HepG2 (cell line): ENCODE measurements around the gene CC2D1A. TPM values are rescaled to one million over a fixed set of nuclear protein-coding genes. Genes with fewer than 3 reads are reported as not detected.

Experiments used
- CHD4 ChIP-seq: fragments of 200-600 bp; sonication (generic); IDR thresholded peaks from 2 replicates; pipeline ENCODE4 v1.7.0; 2017; ENCODE audit warnings: mild to moderate bottlenecking, low read length, borderline replicate concordance
- FIP1L1 ChIP-seq: fragments of 200-400 bp; formaldehyde crosslinking; IDR thresholded peaks from 2 replicates; pipeline ENCODE4 v1.6.1; 2018; ENCODE audit warnings: low read depth, mild to moderate bottlenecking, low read length, moderate library complexity, borderline replicate concordance; ENCODE audit not compliant: insufficient read depth
- FOSL1 ChIP-seq: sonication (generic); formaldehyde crosslinking; IDR thresholded peaks from 2 replicates; pipeline ENCODE4 v1.9.0; 2021; ENCODE audit warnings: missing genetic modification reagents, borderline replicate concordance
- JUNB ChIP-seq: sonication (generic); formaldehyde crosslinking; IDR thresholded peaks from 2 replicates; pipeline ENCODE4 v1.8.0; 2022; ENCODE audit warnings: missing genetic modification reagents, mild to moderate bottlenecking, borderline replicate concordance
- THAP8 ChIP-seq: sonication (generic); formaldehyde crosslinking; IDR thresholded peaks from 2 replicates; pipeline ENCODE4 v1.5.1; 2020; ENCODE audit warnings: missing genetic modification reagents, mild to moderate bottlenecking, borderline replicate concordance
- ZBTB26 ChIP-seq: IDR thresholded peaks from 2 replicates; pipeline ENCODE4 v1.6.1; 2016; ENCODE audit warnings: missing compliant biosample characterization, missing genetic modification reagents, borderline replicate concordance
- ZFP36L2 ChIP-seq: sonication (generic); formaldehyde crosslinking; IDR thresholded peaks from 2 replicates; pipeline ENCODE4 v1.4.0; 2020; ENCODE audit warnings: missing genetic modification reagents
- ZNF512B ChIP-seq: sonication (generic); formaldehyde crosslinking; IDR thresholded peaks from 2 replicates; pipeline ENCODE4 v1.5.1; 2020; ENCODE audit warnings: missing genetic modification reagents, mild to moderate bottlenecking, borderline replicate concordance
- ZNF607 ChIP-seq: sonication (generic); formaldehyde crosslinking; IDR thresholded peaks from 2 replicates; pipeline ENCODE4 v1.5.1; 2020; ENCODE audit warnings: missing genetic modification reagents, mild to moderate bottlenecking, borderline replicate concordance
- ZNF609 ChIP-seq: sonication (generic); formaldehyde crosslinking; IDR thresholded peaks from 2 replicates; pipeline ENCODE4 v1.4.0; 2020; ENCODE audit warnings: mild to moderate bottlenecking, missing genetic modification reagents, borderline replicate concordance
- ZNF713 ChIP-seq: sonication (generic); formaldehyde crosslinking; IDR thresholded peaks from 2 replicates; pipeline ENCODE4 v1.4.0; 2020; ENCODE audit warnings: mild to moderate bottlenecking, missing genetic modification reagents
- ZNF737 ChIP-seq: sonication (generic); formaldehyde crosslinking; IDR thresholded peaks from 2 replicates; pipeline ENCODE4 v1.5.0; 2020; ENCODE audit warnings: missing genetic modification reagents, mild to moderate bottlenecking, borderline replicate concordance
- ZNF747 ChIP-seq: sonication (generic); formaldehyde crosslinking; IDR thresholded peaks from 2 replicates; pipeline ENCODE4 v1.8.1; 2023; ENCODE audit warnings: missing genetic modification reagents, mild to moderate bottlenecking, borderline replicate concordance
- polyA plus RNA-seq, 8 experiments: library from polyadenylated mRNA; depleted of rRNA in 3 of 8; stranded (reverse) in 7 of 8; unstranded in 1 of 8; fragments of >200 nt; fragmentation: Illumina TruSeq in 4 of 8; extraction: Trizol in 4 of 8; gene quantifications; 2 replicates each; pipeline versions ENCODE4 v1.2.1 to v1.2.3, GENCODE V29; 2011 to 2016; ENCODE audit warnings: low read depth in 4 of 8, missing spikeins in 1 of 8, mixed read lengths in 1 of 8; ENCODE audit not compliant: insufficient read depth in 1 of 8
- total RNA-seq, 5 experiments: library from RNA; depleted of rRNA; stranded (reverse); fragments of >200 nt; fragmentation: Illumina TruSeq; extraction: Trizol; gene quantifications; 2 replicates each; pipeline ENCODE4 v1.2.3, GENCODE V29; 2016; ENCODE audit warnings: low read depth in 1 of 5

Gene CC2D1A
- total and polyA plus RNA-seq, 2 of the 13 experiments (the other 11 are each of a cell fraction or from before 2014, with no cell fraction given): 9.7 to 11.5 TPM

GRCh38 chr19:13880059-13881043 is 25.6 kb upstream of the CC2D1A start (continued):
- peak; percentile 39; the same call in 1 of the 2 replicates for TF ChIP-seq FOSL1 (CRISPR knock-in tag)
- TF ChIP-seq ZBTB26 (CRISPR knock-in tag): no peak
- TF ChIP-seq JUNB (CRISPR knock-in tag): no peak
- no peak for TF ChIP-seq ZNF512B
- TF ChIP-seq ZNF609 (CRISPR knock-in tag): peak; percentile 23; the same call in 1 of the 2 replicates
- TF ChIP-seq THAP8: no peak
- TF ChIP-seq ZNF607 (CRISPR knock-in tag): no peak
- no peak for TF ChIP-seq ZNF737 (CRISPR knock-in tag)
- no peak for TF ChIP-seq ZFP36L2 (CRISPR knock-in tag)
- TF ChIP-seq ZNF747 (CRISPR knock-in tag): no peak
- TF ChIP-seq FIP1L1: no peak
- no peak for TF ChIP-seq CHD4
- TF ChIP-seq ZNF713 (CRISPR knock-in tag): no peak
